CD4-positive, CD25-positive, alpha-beta regulatory T cell (primary cell): Measurements from ENCODE around the gene ASB7. TPM values are rescaled to one million over a fixed set of nuclear protein-coding genes. Genes with fewer than 3 reads are reported as not detected.
"Not testable (repeated sequence)": the region's sequence is repeated elsewhere in the genome, so short reads cannot be mapped to it uniquely, and the experiment has no call there.

Source experiments
- ATAC-seq, 2 donors: fragments of 150-1000 bp; cut with Tn5 transposase; one replicate each; pipeline ENCODE4 v1.10.0; 2021; ENCODE audit warnings: low read depth in 2 of 2, moderate number of reproducible peaks in 2 of 2, moderate library complexity in 1 of 2
- DNase-seq, 3 donors: peaks; one replicate each; pipeline versions ENCODE4 v3.0.0 to v3.0.0-alpha.2; 2012 to 2022; ENCODE audit warnings: mixed read lengths in 1 of 3
- H3K27ac ChIP-seq: one replicate; pipeline ENCODE4 v1.7.0; 2013; ENCODE audit warnings: mild to moderate bottlenecking, low read length; ENCODE audit not compliant: insufficient read depth, poor library complexity, severe bottlenecking
- H3K27me3 ChIP-seq: one replicate; pipeline ENCODE4 v1.7.0; 2013; ENCODE audit warnings: low read length; ENCODE audit not compliant: control insufficient read depth, insufficient read depth
- H3K36me3 ChIP-seq: one replicate; pipeline ENCODE4 v1.7.0; 2013; ENCODE audit warnings: mild to moderate bottlenecking, low read length, moderate library complexity; ENCODE audit not compliant: control insufficient read depth, insufficient read depth
- H3K4me1 ChIP-seq: 2 replicates; pipeline ENCODE4 v1.7.0; 2013; ENCODE audit warnings: mild to moderate bottlenecking, low read length; ENCODE audit not compliant: insufficient read depth, control insufficient read depth, poor library complexity, severe bottlenecking
- H3K4me3 ChIP-seq: one replicate; pipeline ENCODE4 v1.7.0; 2013; ENCODE audit warnings: low read depth, mild to moderate bottlenecking, low read length, moderate library complexity
- H3K9me3 ChIP-seq, 2 experiments: 1 replicate in 1 of 2; 2 replicates in 1 of 2; pipeline ENCODE4 v1.7.0; 2013; ENCODE audit warnings: low read length in 2 of 2, mild to moderate bottlenecking in 1 of 2, moderate library complexity in 1 of 2; ENCODE audit not compliant: control insufficient read depth in 2 of 2
- H3K27ac Mint-ChIP-seq, 3 donors: one replicate each; pipeline ENCODE4 v1.8.0; 2020 to 2022; ENCODE audit warnings: mild to moderate bottlenecking in 3 of 3, mixed read lengths in 3 of 3, moderate library complexity in 2 of 3
- H3K27me3 Mint-ChIP-seq: one replicate; pipeline ENCODE4 v1.8.0; 2022; ENCODE audit warnings: mild to moderate bottlenecking, mixed read lengths
- H3K36me3 Mint-ChIP-seq: one replicate; pipeline ENCODE4 v1.8.0; 2020; ENCODE audit warnings: mixed read lengths
- H3K4me1 Mint-ChIP-seq, 4 donors: one replicate each; pipeline ENCODE4 v1.8.0; 2020 to 2022; ENCODE audit warnings: mixed read lengths in 4 of 4, mild to moderate bottlenecking in 1 of 4
- H3K4me3 Mint-ChIP-seq, 4 donors: one replicate each; pipeline ENCODE4 v1.8.0; 2020 to 2022; ENCODE audit warnings: mild to moderate bottlenecking in 4 of 4, mixed read lengths in 4 of 4, moderate library complexity in 3 of 4
- H3K9me3 Mint-ChIP-seq, 7 donors: one replicate each; pipeline ENCODE4 v1.8.0; 2020 to 2022; ENCODE audit warnings: mixed read lengths in 7 of 7, mild to moderate bottlenecking in 3 of 7, moderate library complexity in 2 of 7
- polyA plus RNA-seq, 4 donors: library from polyadenylated mRNA; unstranded; fragments of 300-500 nt; fragmentation: Illumina TruSeq; gene quantifications; one replicate each; pipeline ENCODE4 v1.2.3, GENCODE V29; 2021
- total RNA-seq: library from RNA; stranded (reverse); gene quantifications from one replicate; pipeline ENCODE4 v1.2.3, GENCODE V29; 2022

ASB7 gene
- total and polyA plus RNA-seq, 5 donors from 2014 or later, result 10.5 to 20.3 (median 13.5) TPM

DNA sequence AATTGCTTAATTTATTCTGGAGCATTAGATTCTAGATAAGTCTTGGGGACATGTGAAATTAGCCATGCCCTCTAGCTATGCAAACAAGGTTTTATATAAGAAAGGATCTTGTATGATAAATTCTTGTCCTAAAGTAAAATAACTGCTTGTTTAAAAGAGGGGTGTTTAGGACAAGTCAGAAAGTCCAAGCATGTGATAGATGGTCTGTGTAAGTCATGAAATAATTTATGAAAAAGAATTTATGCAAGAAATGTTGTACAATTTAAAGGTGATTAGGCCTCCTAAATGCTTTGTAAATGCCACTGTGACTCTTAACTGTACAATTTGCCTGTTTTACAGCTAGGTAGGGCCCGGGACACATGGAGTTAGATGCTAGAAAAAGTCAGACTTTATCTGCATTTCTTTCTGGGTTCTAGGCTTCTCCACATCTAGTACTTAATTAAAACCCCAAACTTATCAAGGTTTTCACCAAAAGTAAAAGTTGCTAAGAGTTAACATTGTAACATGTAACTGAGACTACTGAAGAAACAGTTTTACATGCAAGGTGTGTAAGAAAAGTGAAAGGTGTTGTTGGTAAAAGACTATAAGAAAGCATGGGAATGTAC is 13.6 kb upstream of the ASB7 start:
- peaks cover 38% of the 10 kb centered on the region for H3K36me3 Mint-ChIP-seq
- no peak for ATAC-seq
- no peak overlapping the region for H3K4me3 Mint-ChIP-seq
- H3K27ac ChIP-seq, result no peak overlapping the region
- H3K27me3 Mint-ChIP-seq, result no peaks in the 10 kb centered on the region
- peaks cover 9% of the 10 kb centered on the region for H3K36me3 ChIP-seq
- peak in 1 of 3 donors; percentile 54 for DNase-seq
- no peak overlapping the region for H3K27ac Mint-ChIP-seq
- H3K27me3 ChIP-seq, result no peaks in the 10 kb centered on the region
- H3K4me3 ChIP-seq, result no peak overlapping the region
- peaks cover 0 to 6% (median 0%) of the 10 kb centered on the region in 7 donors for H3K9me3 Mint-ChIP-seq
- H3K9me3 ChIP-seq, result peaks cover 10 to 27% of the 10 kb centered on the region in 2 experiments
- peaks cover 21% of the 10 kb centered on the region for H3K4me1 ChIP-seq
- peaks cover 17 to 63% (median 49%) of the 10 kb centered on the region in 4 donors for H3K4me1 Mint-ChIP-seq

DNA sequence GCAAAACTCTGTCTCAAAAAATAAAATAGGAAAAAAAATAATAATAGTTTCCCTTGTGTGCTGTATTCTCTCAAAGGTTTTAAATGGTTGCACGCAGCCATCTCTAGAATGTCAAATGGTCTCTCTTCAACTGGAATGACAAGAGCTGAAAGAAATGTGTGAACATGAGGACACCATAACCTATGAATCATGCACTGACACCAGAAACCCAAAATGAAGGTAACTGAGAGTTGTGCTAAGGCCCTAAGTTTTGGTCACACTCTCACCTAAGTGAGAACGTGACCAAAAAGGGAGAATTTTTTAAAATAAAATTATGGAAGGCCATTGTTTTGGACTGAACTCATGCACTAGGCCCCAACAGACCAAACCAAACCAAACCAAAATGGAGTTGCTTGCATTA is 11.2 kb upstream of the ASB7 start:
- not testable (repeated sequence) for H3K27me3 Mint-ChIP-seq, DNase-seq, H3K9me3 Mint-ChIP-seq, ATAC-seq, H3K27me3 ChIP-seq, H3K36me3 ChIP-seq, H3K27ac ChIP-seq, H3K4me3 Mint-ChIP-seq, H3K4me3 ChIP-seq
- peaks cover 22 to 70% (median 52%) of the 10 kb centered on the region in 4 donors for H3K4me1 Mint-ChIP-seq
- peaks cover 44% of the 10 kb centered on the region for H3K4me1 ChIP-seq
- H3K36me3 Mint-ChIP-seq, result peaks cover 20% of the 10 kb centered on the region
- peaks cover 10 to 27% of the 10 kb centered on the region in 2 experiments for H3K9me3 ChIP-seq
- H3K27ac Mint-ChIP-seq, result peak overlapping the region in 1 of 3 donors; percentile 40

DNA sequence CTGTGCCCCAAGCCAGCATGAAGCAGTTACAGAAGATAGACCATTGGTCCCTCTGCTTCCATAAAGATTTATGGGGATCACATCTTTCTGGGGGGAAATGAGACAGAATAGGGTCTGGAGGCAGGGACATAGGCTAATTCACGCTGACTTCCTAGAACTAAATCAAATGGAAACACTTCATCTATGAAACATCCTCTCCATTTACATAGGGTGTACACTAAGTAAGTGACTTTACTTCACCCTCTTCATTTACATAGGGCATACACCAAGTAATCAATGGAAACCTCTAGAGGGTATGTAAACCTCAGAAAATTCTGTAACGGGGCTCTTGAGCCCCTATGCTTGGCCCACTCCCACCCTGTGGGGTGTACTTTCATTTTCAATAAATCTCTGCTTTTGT is 10.6 kb upstream of the ASB7 start:
- DNase-seq (no peak), ATAC-seq (no peak)
- peaks cover 0 to 6% (median 0%) of the 10 kb centered on the region in 7 donors for H3K9me3 Mint-ChIP-seq
- H3K27ac Mint-ChIP-seq, result peak overlapping the region; percentile 40 to 79 (median 43)
- H3K4me3 Mint-ChIP-seq, result peak overlapping the region in 2 of 4 donors; percentile 0 to 42
- no peaks in the 10 kb centered on the region for H3K27me3 ChIP-seq
- peaks cover 10 to 27% of the 10 kb centered on the region in 2 experiments for H3K9me3 ChIP-seq
- no peak overlapping the region for H3K27ac ChIP-seq
- peaks cover 3% of the 10 kb centered on the region for H3K36me3 ChIP-seq
- no peaks in the 10 kb centered on the region for H3K27me3 Mint-ChIP-seq
- peaks cover 18% of the 10 kb centered on the region for H3K36me3 Mint-ChIP-seq
- peaks cover 50% of the 10 kb centered on the region for H3K4me1 ChIP-seq
- H3K4me3 ChIP-seq, result no peak overlapping the region
- peaks cover 21 to 75% (median 52%) of the 10 kb centered on the region in 4 donors for H3K4me1 Mint-ChIP-seq

DNA sequence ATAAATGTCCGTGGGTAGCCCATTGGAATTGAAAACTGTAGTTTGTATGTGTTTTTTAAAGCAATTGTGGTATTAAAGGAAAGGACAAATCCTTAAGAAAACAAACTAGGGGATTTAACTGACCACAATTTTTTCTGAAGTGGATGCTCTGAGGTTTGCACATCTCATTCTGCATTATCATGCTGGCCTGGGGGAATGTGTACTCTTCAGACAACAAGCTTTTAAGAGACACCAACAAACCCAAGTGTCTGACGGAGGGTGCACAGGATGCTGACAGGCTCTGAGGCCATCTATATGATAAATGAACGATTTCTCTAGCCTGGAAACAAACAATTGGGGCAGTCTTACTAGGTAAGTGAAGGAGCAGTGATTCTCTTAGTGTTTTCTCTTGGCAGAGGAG is 9.5 kb upstream of the ASB7 start:
- H3K36me3 Mint-ChIP-seq, result peaks cover 17% of the 10 kb centered on the region

DNA sequence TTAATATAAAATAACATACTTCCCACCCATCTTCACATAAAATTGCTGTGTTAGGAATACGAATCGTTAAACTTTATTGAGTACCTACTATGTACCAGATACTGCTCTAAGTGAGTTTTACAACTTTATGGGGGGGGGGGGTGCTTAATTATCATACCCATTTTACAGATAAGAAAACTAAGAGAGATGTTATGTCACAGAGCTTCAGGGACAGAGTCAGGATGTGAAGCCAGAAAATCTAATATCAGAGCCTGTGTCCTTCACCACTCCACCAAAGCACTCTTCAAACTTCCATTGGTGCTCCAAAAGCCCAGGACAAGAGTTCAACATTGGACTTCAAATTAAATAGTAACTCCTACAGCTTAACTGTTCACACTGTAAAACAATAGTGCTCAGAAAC is 9.0 kb upstream of the ASB7 start:
- H3K27ac ChIP-seq, result no peak overlapping the region
- DNase-seq (no peak), ATAC-seq (no peak)
- H3K27me3 Mint-ChIP-seq, result no peaks in the 10 kb centered on the region
- H3K4me3 Mint-ChIP-seq, result no peak overlapping the region
- H3K27ac Mint-ChIP-seq, result peak overlapping the region in 2 of 3 donors; percentile 40 to 79
- H3K9me3 ChIP-seq, result peaks cover 10 to 19% of the 10 kb centered on the region in 2 experiments
- H3K4me1 Mint-ChIP-seq, result peaks cover 30 to 84% (median 59%) of the 10 kb centered on the region in 4 donors
- H3K27me3 ChIP-seq, result no peaks in the 10 kb centered on the region
- H3K36me3 ChIP-seq, result peaks cover 3% of the 10 kb centered on the region
- peaks cover 0 to 3% (median 0%) of the 10 kb centered on the region in 7 donors for H3K9me3 Mint-ChIP-seq
- peaks cover 66% of the 10 kb centered on the region for H3K4me1 ChIP-seq
- peaks cover 15% of the 10 kb centered on the region for H3K36me3 Mint-ChIP-seq
- no peak overlapping the region for H3K4me3 ChIP-seq

More for the DNA sequence above, 9.5 kb upstream of the ASB7 start:
- peaks cover 3% of the 10 kb centered on the region for H3K36me3 ChIP-seq
- peaks cover 0 to 4% (median 0%) of the 10 kb centered on the region in 7 donors for H3K9me3 Mint-ChIP-seq
- H3K4me3 Mint-ChIP-seq, result peak overlapping the region in 2 of 4 donors; percentile 46 to 66
- peaks cover 10 to 24% of the 10 kb centered on the region in 2 experiments for H3K9me3 ChIP-seq
- H3K27me3 Mint-ChIP-seq, result no peaks in the 10 kb centered on the region
- no peaks in the 10 kb centered on the region for H3K27me3 ChIP-seq
- H3K27ac ChIP-seq, result no peak overlapping the region
- H3K4me3 ChIP-seq, result peak overlapping the region; percentile 13
- no peak for DNase-seq
- H3K27ac Mint-ChIP-seq, result peak overlapping the region in 2 of 3 donors; percentile 40 to 43
- peaks cover 61% of the 10 kb centered on the region for H3K4me1 ChIP-seq
- H3K4me1 Mint-ChIP-seq, result peaks cover 29 to 82% (median 56%) of the 10 kb centered on the region in 4 donors
- ATAC-seq, result no peak

DNA sequence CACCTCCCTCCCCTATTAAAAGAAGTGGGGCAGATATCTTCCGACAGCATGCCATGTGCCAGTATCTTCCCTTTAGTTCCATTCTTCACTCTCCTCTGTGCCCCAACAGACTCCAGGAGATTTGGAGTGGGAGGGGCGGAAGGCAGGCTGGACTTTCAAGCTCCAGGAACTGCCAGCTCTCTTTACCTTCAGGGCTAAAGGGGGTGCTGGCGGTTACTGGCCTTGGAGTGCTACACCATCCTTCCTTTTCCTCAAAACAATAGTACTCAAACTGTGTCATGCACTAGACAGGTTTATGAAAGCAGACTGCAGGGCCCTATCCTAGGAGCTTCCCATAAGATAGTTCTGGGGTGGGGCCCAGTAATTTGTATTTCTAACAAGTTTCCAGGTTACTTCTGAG is 6.4 kb upstream of the ASB7 start:
- no peaks in the 10 kb centered on the region for H3K9me3 ChIP-seq
- peak in 1 of 3 donors; percentile 18 for DNase-seq
- Mint-ChIP-seq H3K4me3 (peak overlapping the region; percentile 84 to 94 (median 92)), H3K36me3 (peaks cover 5% of the 10 kb centered on the region), H3K27me3 (no peaks in the 10 kb centered on the region), H3K27ac (peak overlapping the region in 2 of 3 donors; percentile 97), H3K4me1 (peaks cover 30 to 89% (median 66%) of the 10 kb centered on the region in 4 donors), H3K9me3 (no peaks in the 10 kb centered on the region)
- peak overlapping the region; percentile 83 for H3K4me3 ChIP-seq
- ATAC-seq, result no peak
- H3K36me3 ChIP-seq, result no peaks in the 10 kb centered on the region
- H3K4me1 ChIP-seq, result peaks cover 89% of the 10 kb centered on the region
- no peaks in the 10 kb centered on the region for H3K27me3 ChIP-seq
- H3K27ac ChIP-seq, result peak overlapping the region; percentile 91

DNA sequence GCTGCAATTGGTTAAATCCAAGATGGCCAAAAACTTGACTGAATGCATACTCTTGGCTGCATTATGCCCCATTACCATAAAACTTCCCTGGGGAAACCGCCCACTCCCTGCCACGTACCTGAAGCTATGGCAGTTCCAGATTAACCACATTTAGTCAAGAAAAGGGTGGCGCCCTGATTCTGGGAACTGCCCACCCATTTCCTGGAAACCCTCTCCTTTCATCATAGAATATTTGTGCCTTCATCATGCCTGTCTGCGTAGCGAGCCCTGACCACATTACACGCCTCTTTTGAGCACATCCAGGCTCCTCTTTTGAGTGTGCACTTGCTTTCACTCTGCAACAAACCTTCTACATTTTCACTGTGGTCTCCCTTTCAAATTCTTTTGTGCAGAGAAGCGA is 5.6 kb upstream of the ASB7 start:
- peak overlapping the region in 2 of 3 donors; percentile 97 for H3K27ac Mint-ChIP-seq
- peak; percentile 93 to 96 for ATAC-seq
- no peaks in the 10 kb centered on the region for H3K36me3 ChIP-seq
- no peaks in the 10 kb centered on the region for H3K9me3 Mint-ChIP-seq
- H3K27ac ChIP-seq, result peak overlapping the region; percentile 91
- H3K9me3 ChIP-seq, result no peaks in the 10 kb centered on the region
- DNase-seq, result peak; percentile 82 to 99 (median 89)
- H3K4me1 Mint-ChIP-seq, result peaks cover 30 to 82% (median 60%) of the 10 kb centered on the region in 4 donors
- peaks cover 93% of the 10 kb centered on the region for H3K4me1 ChIP-seq
- H3K27me3 Mint-ChIP-seq, result no peaks in the 10 kb centered on the region
- H3K4me3 ChIP-seq, result peak overlapping the region; percentile 83
- H3K4me3 Mint-ChIP-seq, result peak overlapping the region; percentile 84 to 94 (median 92)
- peaks cover 2% of the 10 kb centered on the region for H3K36me3 Mint-ChIP-seq
- H3K27me3 ChIP-seq, result no peaks in the 10 kb centered on the region
